Measurements from ENCODE around the gene INTS14. TPM values are rescaled to one million over a fixed set of nuclear protein-coding genes. Genes with fewer than 3 reads are reported as not detected.

INTS14 gene
- total RNA-seq, 1 experiment from 2014 or later, result 44.7 TPM

DNA sequence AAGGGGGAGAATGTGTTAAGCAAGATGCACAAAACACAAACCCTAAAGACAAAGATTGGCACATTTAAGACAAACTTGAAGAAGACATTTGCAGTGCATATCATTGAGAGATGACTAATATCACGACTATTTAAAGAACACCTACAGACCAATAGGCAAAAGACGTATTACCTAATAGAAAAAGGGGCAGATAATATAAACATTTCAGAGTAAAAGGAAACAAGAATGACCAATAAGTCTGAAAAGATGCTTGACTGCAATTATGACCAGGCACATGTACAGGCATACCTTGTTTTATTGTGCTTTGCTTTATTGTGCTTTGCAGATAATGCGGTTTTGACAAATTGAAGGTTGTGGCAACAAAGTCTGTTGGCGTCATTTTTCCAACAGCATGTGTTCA is 75.7 kb downstream of the INTS14 start:
- Mint-ChIP-seq H3K36me3 (ENCODE audit: insufficient read depth in 1 of 3, low read depth in 3 of 3) (peaks cover 6 to 30% (median 14%) of the 10 kb centered on the region in 3 experiments; a peak in 5 of 7 replicates), H3K4me1 (peaks cover 25 to 30% of the 10 kb centered on the region in 2 experiments), H3K4me3 (no peak overlapping the region), H3K9me3 (no peaks in the 10 kb centered on the region), H3K27me3 (ENCODE audit: low read depth) (no peaks in the 10 kb centered on the region), H3K27ac (no peak overlapping the region)
- Histone ChIP-seq H2BK120ac (ENCODE audit: low read depth, low read length, poor library complexity, severe bottlenecking) (no peak overlapping the region), H3K27ac (ENCODE audit: insufficient read length, low read depth, low read length) (no peak overlapping the region), H3T11ph (ENCODE audit: low read length) (no peak overlapping the region), H2AFZ (ENCODE audit: low read length) (no peak overlapping the region), H2BK5ac (ENCODE audit: insufficient read length, low read length) (no peak overlapping the region), H2BK15ac (ENCODE audit: low read depth, low read length) (no peak overlapping the region), H2AK5ac (ENCODE audit: insufficient read length, low read length) (no peak overlapping the region), H3K27me3 (ENCODE audit: insufficient read depth, low read length) (no peaks in the 10 kb centered on the region), H3K9me3 (ENCODE audit: control insufficient read depth, low read depth, low read length) (no peaks in the 10 kb centered on the region), H4K8ac (replicated peaks; ENCODE audit: insufficient read length, low read depth, low read length) (no peak overlapping the region), H3K4me2 (ENCODE audit: insufficient read depth, insufficient read length, low read length) (no peak overlapping the region), H4K91ac (ENCODE audit: insufficient read length, low read depth, low read length) (no peak overlapping the region), H3K14ac (ENCODE audit: insufficient read depth, low read length) (no peak overlapping the region), H3K23me2 (ENCODE audit: insufficient read length, low read depth, low read length, poor library complexity, severe bottlenecking) (peaks cover 3% of the 10 kb centered on the region), H3K4ac (ENCODE audit: low read depth, low read length) (no peak overlapping the region), H4K5ac (ENCODE audit: insufficient read length, low read depth, low read length) (no peak overlapping the region), H3K18ac (ENCODE audit: insufficient read length, low read depth, low read length) (no peak overlapping the region), H4K20me1 (ENCODE audit: control insufficient read depth, insufficient read depth, insufficient read length) (no peaks in the 10 kb centered on the region), H3K23ac (ENCODE audit: insufficient read length, low read depth, low read length) (no peak overlapping the region), H2BK12ac (ENCODE audit: insufficient read length, low read depth, low read length) (no peak overlapping the region), H3K79me2 (ENCODE audit: insufficient read depth, low read length) (peaks cover 60% of the 10 kb centered on the region), H3K79me1 (ENCODE audit: insufficient read depth, low read depth, low read length, poor library complexity, severe bottlenecking) (peaks cover 6% of the 10 kb centered on the region), H2BK20ac (ENCODE audit: low read depth, low read length, poor library complexity, severe bottlenecking) (no peak overlapping the region), H3K9ac (ENCODE audit: extremely low read depth, insufficient read length, low read length) (no peak overlapping the region), H3K4me1 (ENCODE audit: insufficient read depth, low read length) (no peaks in the 10 kb centered on the region; the same call in 1 of the 2 replicates), H3K56ac (ENCODE audit: insufficient read length, low read depth, low read length) (no peak overlapping the region)
- WGBS (ENCODE audit: extremely low coverage, insufficient read length, low lambda C conversion rate), result no CpG with 5 or more reads among the region's 4 CpGs
- TF ChIP-seq, protein P1, sequence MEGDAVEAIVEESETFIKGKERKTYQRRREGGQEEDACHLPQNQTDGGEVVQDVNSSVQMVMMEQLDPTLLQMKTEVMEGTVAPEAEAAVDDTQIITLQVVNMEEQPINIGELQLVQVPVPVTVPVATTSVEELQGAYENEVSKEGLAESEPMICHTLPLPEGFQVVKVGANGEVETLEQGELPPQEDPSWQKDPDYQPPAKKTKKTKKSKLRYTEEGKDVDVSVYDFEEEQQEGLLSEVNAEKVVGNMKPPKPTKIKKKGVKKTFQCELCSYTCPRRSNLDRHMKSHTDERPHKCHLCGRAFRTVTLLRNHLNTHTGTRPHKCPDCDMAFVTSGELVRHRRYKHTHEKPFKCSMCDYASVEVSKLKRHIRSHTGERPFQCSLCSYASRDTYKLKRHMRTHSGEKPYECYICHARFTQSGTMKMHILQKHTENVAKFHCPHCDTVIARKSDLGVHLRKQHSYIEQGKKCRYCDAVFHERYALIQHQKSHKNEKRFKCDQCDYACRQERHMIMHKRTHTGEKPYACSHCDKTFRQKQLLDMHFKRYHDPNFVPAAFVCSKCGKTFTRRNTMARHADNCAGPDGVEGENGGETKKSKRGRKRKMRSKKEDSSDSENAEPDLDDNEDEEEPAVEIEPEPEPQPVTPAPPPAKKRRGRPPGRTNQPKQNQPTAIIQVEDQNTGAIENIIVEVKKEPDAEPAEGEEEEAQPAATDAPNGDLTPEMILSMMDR (conservative IDR thresholded peaks at IDR 0.05), result no peak
- no peak for DNase-seq
